ENCODE data around the gene PTPRT.

PTPRT gene

DNA sequence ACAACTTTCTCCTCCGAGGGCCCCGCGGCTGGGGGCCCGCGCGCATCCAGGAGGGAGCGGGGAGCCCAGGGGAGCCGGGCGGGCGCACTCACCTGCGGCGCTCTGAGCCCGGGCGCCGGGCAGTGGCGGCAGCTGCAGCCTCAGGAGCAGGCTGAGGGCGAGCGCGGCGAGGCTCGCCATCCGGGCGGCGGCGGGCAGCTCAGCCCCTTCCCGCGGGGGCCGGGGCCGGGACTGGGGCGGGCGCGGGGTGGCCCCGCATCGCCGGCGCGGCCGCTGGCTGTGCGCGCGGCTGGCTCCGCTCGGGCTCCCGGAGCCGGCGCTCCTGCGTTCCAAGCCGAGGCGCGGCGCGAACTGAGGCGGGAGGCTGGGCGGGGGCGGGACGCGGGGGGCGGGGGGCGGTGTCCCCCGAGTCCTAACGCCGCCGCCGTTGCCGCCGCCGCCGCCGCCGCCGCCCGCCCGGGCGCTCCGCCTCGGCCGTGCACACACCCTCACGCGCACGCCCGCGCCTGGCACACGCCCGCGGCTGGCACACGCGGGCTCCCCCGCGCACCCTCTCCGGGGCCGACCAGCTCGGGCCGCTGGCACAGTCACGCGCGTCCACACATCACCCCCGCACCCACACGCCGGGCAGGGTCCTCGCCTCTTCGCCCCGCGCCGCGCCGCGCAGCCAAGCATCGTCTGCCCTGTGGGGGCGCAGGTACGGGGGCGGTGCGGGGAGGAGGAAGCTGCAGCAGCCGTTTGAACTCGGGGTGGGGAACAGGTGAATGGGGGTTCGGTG, at the start of gene PTPRT:
Gene PTPRT, minus strand, starts transcription at position 353 of the 778 bp plus-strand sequence. Its CDS starts 173 bp downstream, at position 180.
- Histone ChIP-seq H3K4me3 (ENCODE audit: low read length) (no peak within 1 kb of the TSS), H3K4me1 (ENCODE audit: control insufficient read depth, insufficient read depth, low read length) (no peaks in the 10 kb centered on the region), H3K27ac (ENCODE audit: low read depth, low read length) (no peak within 1 kb of the TSS), H3K27me3 (ENCODE audit: control insufficient read depth, insufficient read depth, low read length) (peaks cover 6% of the 10 kb centered on the region), H3K9ac (ENCODE audit: low read length) (no peak within 1 kb of the TSS), H3K36me3 (ENCODE audit: control insufficient read depth, insufficient read depth, low read length) (no peaks in the 10 kb centered on the region)

DNA sequence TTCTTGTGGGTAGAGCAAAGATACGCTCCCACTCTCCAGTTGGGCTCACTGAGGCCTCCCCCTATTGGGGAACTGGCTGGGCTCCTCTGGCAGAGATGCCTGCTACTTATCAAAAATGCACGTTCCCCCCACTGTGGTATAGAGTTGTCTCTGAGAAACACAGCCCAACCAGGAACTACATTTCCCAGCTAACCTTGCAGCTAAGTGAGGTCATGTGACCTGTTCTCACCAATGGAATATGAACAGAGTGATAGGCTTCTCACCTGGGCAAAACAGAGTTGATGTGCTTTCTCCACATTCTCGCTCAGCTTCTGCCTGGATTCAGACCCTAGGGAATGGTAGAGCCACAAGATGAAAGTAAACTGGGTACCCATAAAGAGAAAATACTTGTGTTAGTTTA, 49.1 kb upstream of the PTPRT start:
- Histone ChIP-seq H3K27ac (ENCODE audit: low read depth, low read length) (no peak overlapping the region), H3K27me3 (ENCODE audit: control insufficient read depth, insufficient read depth, low read length) (no peaks in the 10 kb centered on the region), H3K9ac (ENCODE audit: low read length) (no peak overlapping the region), H3K4me1 (ENCODE audit: control insufficient read depth, insufficient read depth, low read length) (no peaks in the 10 kb centered on the region), H3K36me3 (ENCODE audit: control insufficient read depth, insufficient read depth, low read length) (no peaks in the 10 kb centered on the region), H3K4me3 (ENCODE audit: low read length) (no peak overlapping the region)

DNA sequence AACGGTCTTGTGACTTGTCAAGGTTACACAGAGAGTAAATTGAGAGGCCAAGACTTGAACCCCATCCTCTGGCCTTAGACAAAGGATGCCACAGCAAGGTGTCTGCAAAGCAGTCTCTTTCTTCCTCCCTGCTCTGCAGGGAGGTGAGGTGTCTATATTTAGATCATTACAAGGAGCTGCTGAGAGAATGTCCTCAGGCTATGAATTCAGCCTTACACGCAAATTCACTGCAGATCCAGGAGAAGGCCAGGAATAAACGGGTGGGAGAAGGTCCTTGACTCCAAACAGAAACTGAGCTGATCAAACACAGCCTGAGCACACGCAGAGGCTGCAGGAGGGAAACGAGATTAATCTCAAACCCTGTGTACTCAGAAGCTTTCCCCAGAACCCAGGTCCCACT, 48.6 kb upstream of the PTPRT start:
- H3K27me3 ChIP-seq (ENCODE audit: control insufficient read depth, insufficient read depth, low read length) = no peaks in the 10 kb centered on the region
- H3K9ac ChIP-seq (ENCODE audit: low read length) = no peak overlapping the region
- H3K4me1 ChIP-seq (ENCODE audit: control insufficient read depth, insufficient read depth, low read length) = no peaks in the 10 kb centered on the region
- no peaks in the 10 kb centered on the region for H3K36me3 ChIP-seq (ENCODE audit: control insufficient read depth, insufficient read depth, low read length)
- H3K4me3 ChIP-seq (ENCODE audit: low read length) = no peak overlapping the region
- H3K27ac ChIP-seq (ENCODE audit: low read depth, low read length) = no peak overlapping the region

DNA sequence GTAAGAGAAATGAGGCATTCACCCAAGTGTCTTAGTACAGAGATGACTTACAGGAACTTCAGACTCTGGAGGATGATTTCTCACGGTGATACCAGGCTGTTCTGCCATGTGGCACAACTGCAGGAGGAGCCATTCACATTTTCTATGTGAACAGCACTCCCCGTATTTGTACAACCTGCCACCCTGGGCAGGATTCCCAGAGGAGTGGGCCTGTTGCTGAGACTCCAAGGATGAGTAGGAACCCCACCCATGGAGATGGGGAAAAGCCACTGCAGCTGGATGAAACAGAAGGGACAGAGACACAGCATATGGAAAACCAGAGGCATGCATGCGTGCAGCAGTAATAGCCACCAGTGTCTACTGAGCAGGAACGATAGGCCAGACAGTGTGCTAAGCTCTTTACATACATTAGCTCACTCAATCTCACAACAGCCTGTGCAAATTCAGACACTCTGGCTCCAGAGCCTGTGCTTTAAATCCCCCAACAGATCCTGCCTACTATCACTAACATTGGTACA, 48.0 kb upstream of the PTPRT start:
- Histone ChIP-seq H3K27ac (ENCODE audit: low read depth, low read length) (no peak overlapping the region), H3K27me3 (ENCODE audit: control insufficient read depth, insufficient read depth, low read length) (no peaks in the 10 kb centered on the region), H3K4me1 (ENCODE audit: control insufficient read depth, insufficient read depth, low read length) (no peaks in the 10 kb centered on the region), H3K4me3 (ENCODE audit: low read length) (no peak overlapping the region), H3K9ac (ENCODE audit: low read length) (no peak overlapping the region), H3K36me3 (ENCODE audit: control insufficient read depth, insufficient read depth, low read length) (no peaks in the 10 kb centered on the region)

GRCh38 chr20:43235998-43236397, 46.3 kb upstream of the PTPRT start:
- Histone ChIP-seq H3K4me1 (ENCODE audit: control insufficient read depth, insufficient read depth, low read length) (no peaks in the 10 kb centered on the region), H3K27ac (ENCODE audit: low read depth, low read length) (no peak overlapping the region), H3K27me3 (ENCODE audit: control insufficient read depth, insufficient read depth, low read length) (no peaks in the 10 kb centered on the region), H3K36me3 (ENCODE audit: control insufficient read depth, insufficient read depth, low read length) (no peaks in the 10 kb centered on the region), H3K4me3 (ENCODE audit: low read length) (no peak overlapping the region), H3K9ac (ENCODE audit: low read length) (no peak overlapping the region)

DNA sequence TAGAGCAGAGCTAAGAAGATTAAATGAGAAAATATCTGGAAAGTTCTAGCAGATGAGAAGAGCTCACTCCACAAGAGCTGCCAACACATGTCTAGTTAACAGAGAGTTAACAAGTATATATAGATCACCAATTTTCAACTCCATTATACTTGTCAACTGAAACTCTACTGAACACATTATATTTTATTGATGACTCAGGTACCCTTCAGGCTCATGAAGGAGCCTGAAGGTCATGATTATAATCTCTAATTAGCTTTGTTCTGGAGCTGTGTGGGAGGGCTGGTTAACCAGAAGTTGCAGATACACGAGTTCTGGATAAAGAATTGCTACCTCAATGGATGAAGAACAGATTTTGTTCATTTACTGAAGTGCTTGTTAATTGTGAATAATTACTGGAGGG, 42.1 kb upstream of the PTPRT start:
- no peaks in the 10 kb centered on the region for H3K36me3 ChIP-seq (ENCODE audit: control insufficient read depth, insufficient read depth, low read length)
- H3K9ac ChIP-seq (ENCODE audit: low read length) = no peak overlapping the region
- H3K27me3 ChIP-seq (ENCODE audit: control insufficient read depth, insufficient read depth, low read length) = no peaks in the 10 kb centered on the region
- H3K4me3 ChIP-seq (ENCODE audit: low read length) = no peak overlapping the region
- no peaks in the 10 kb centered on the region for H3K4me1 ChIP-seq (ENCODE audit: control insufficient read depth, insufficient read depth, low read length)
- H3K27ac ChIP-seq (ENCODE audit: low read depth, low read length) = no peak overlapping the region

GRCh38 chr20:43229696-43230095, 40.0 kb upstream of the PTPRT start:
- no peaks in the 10 kb centered on the region for H3K36me3 ChIP-seq (ENCODE audit: control insufficient read depth, insufficient read depth, low read length)
- H3K27me3 ChIP-seq (ENCODE audit: control insufficient read depth, insufficient read depth, low read length) = no peaks in the 10 kb centered on the region
- no peaks in the 10 kb centered on the region for H3K4me1 ChIP-seq (ENCODE audit: control insufficient read depth, insufficient read depth, low read length)
- H3K9ac ChIP-seq (ENCODE audit: low read length) = no peak overlapping the region
- H3K4me3 ChIP-seq (ENCODE audit: low read length) = no peak overlapping the region
- no peak overlapping the region for H3K27ac ChIP-seq (ENCODE audit: low read depth, low read length)

GRCh38 chr20:43220612-43221011, 30.9 kb upstream of the PTPRT start:
- Histone ChIP-seq H3K36me3 (ENCODE audit: control insufficient read depth, insufficient read depth, low read length) (no peaks in the 10 kb centered on the region), H3K4me3 (ENCODE audit: low read length) (no peak overlapping the region), H3K4me1 (ENCODE audit: control insufficient read depth, insufficient read depth, low read length) (no peaks in the 10 kb centered on the region), H3K27me3 (ENCODE audit: control insufficient read depth, insufficient read depth, low read length) (no peaks in the 10 kb centered on the region), H3K9ac (ENCODE audit: low read length) (no peak overlapping the region), H3K27ac (ENCODE audit: low read depth, low read length) (no peak overlapping the region)

DNA sequence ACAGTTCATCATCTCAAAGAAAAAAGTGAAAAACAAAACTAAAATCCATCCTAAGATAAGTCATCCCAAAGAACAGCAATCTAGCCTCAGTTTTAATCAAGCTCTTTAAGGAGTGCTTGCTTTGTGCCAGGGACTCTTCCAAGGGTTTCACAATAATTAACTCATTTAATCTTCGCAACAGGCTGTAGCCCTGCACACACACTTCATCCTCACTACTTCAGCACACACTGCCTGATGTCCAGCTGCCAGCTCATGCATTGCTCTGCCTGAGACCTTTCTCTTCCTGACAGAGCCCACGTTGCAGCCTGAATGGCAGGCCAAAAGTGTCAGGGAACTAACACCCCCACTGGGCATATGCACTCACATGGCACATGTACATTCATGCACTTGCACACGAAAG, 21.2 kb upstream of the PTPRT start:
- Histone ChIP-seq H3K9ac (ENCODE audit: low read length) (no peak overlapping the region), H3K27ac (ENCODE audit: low read depth, low read length) (no peak overlapping the region), H3K36me3 (ENCODE audit: control insufficient read depth, insufficient read depth, low read length) (no peaks in the 10 kb centered on the region), H3K4me3 (ENCODE audit: low read length) (no peak overlapping the region), H3K4me1 (ENCODE audit: control insufficient read depth, insufficient read depth, low read length) (no peaks in the 10 kb centered on the region), H3K27me3 (ENCODE audit: control insufficient read depth, insufficient read depth, low read length) (no peaks in the 10 kb centered on the region)

- no peaks in the 10 kb centered on the region for H3K36me3 ChIP-seq (ENCODE audit: control insufficient read depth, insufficient read depth, low read length)
- H3K27me3 ChIP-seq (ENCODE audit: control insufficient read depth, insufficient read depth, low read length) = no peaks in the 10 kb centered on the region
- H3K9ac ChIP-seq (ENCODE audit: low read length) = no peak overlapping the region
- no peak overlapping the region for H3K4me3 ChIP-seq (ENCODE audit: low read length)
- no peaks in the 10 kb centered on the region for H3K4me1 ChIP-seq (ENCODE audit: control insufficient read depth, insufficient read depth, low read length)
- no peak overlapping the region for H3K27ac ChIP-seq (ENCODE audit: low read depth, low read length)
Measured at GRCh38 chr20:43209831-43210230, 20.1 kb upstream of the PTPRT start.

- Histone ChIP-seq H3K4me1 (ENCODE audit: control insufficient read depth, insufficient read depth, low read length) (no peaks in the 10 kb centered on the region), H3K9ac (ENCODE audit: low read length) (no peak overlapping the region), H3K36me3 (ENCODE audit: control insufficient read depth, insufficient read depth, low read length) (no peaks in the 10 kb centered on the region), H3K27me3 (ENCODE audit: control insufficient read depth, insufficient read depth, low read length) (no peaks in the 10 kb centered on the region), H3K4me3 (ENCODE audit: low read length) (no peak overlapping the region), H3K27ac (ENCODE audit: low read depth, low read length) (no peak overlapping the region)
Measured at GRCh38 chr20:43205699-43206098, 16.0 kb upstream of the PTPRT start.

- no peaks in the 10 kb centered on the region for H3K4me1 ChIP-seq (ENCODE audit: control insufficient read depth, insufficient read depth, low read length)
- no peak overlapping the region for H3K27ac ChIP-seq (ENCODE audit: low read depth, low read length)
- H3K36me3 ChIP-seq (ENCODE audit: control insufficient read depth, insufficient read depth, low read length) = no peaks in the 10 kb centered on the region
- H3K4me3 ChIP-seq (ENCODE audit: low read length) = no peak overlapping the region
- H3K9ac ChIP-seq (ENCODE audit: low read length) = no peak overlapping the region
- H3K27me3 ChIP-seq (ENCODE audit: control insufficient read depth, insufficient read depth, low read length) = peaks cover 3% of the 10 kb centered on the region
Measured at GRCh38 chr20:43202100-43202499, 12.4 kb upstream of the PTPRT start.

- Histone ChIP-seq H3K36me3 (ENCODE audit: control insufficient read depth, insufficient read depth, low read length) (no peaks in the 10 kb centered on the region), H3K4me1 (ENCODE audit: control insufficient read depth, insufficient read depth, low read length) (no peaks in the 10 kb centered on the region), H3K27me3 (ENCODE audit: control insufficient read depth, insufficient read depth, low read length) (peaks cover 3% of the 10 kb centered on the region), H3K9ac (ENCODE audit: low read length) (no peak overlapping the region), H3K27ac (ENCODE audit: low read depth, low read length) (no peak overlapping the region), H3K4me3 (ENCODE audit: low read length) (no peak overlapping the region)
Measured at GRCh38 chr20:43198607-43199006, 8.9 kb upstream of the PTPRT start.

All from rectal smooth muscle tissue (tissue), 1 donor.